NCI-H2029 (cell line): Measurements from ENCODE around the gene EDN2.

Experiments used
- DNase-seq: peaks from one replicate; lab custom pipeline; 2025; lab: John Stamatoyannopoulos, UW

Gene EDN2

DNA sequence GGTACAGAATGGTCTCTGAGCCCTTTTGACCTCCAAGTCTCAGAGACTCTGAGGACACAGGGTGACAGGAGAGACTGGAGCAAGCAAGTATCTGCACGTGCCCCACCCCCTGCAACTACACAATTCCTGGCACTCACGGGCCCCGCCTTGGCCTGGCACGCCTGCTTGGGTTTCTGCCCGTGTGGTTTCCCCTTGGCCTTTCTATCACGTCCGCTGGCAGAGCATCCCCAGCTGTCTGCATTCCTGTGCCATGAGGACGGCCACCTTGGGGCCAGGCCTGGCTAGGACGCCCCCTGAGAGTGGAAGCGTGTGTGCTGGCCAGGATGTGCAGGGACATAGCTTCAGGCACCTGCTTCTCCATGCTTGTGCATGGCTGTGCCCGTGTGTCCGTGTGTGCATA lies 14.3 kb upstream of the EDN2 start:
- DNase-seq: peak; percentile 98

DNA sequence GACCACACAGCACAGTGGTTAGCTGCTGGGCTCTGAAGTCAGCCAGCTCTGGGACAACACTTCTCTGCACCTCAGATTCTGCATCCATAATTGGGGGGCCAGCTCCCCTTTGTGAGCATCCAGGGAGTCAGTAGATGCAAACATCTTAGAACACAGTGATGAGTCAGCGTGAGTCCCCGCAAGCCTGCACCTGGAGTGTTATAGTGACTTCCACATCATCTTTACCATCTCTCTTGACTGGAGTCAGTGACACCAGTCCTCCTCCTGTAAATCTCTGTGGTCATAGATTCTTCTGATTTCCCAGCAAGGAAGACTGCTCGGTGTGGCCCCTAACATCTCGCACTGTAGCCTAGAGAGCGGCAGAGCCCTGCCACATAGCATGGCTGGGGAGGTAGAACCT lies 13.9 kb upstream of the EDN2 start:
- DNase-seq: no peak

DNA sequence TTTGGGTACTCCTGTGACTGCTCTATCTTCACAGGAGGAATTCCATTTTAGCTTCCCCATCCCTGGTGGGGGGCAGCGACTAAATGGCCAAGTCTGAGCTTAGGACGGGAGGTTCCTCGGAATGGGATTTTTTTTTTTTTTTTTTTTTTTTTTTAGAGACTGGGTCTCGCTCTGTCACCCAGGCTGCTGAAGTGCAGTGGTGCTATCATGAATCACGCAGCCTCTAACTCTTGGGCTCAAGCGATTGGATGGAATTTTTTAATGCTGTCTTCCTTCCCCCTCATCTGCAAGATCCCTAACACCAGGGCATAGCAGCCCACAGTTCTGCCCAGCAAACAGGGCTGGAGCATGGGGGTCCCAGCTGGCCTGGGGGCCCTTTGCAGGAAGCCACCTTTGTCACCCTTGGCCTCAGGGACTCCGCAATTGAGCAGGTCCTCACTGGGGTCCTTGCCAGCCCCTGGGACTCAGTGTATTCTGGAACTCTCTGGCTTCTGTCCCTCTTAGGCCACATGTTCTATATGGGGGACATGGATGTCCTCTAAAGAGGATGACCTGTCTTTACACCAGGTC lies 13.1 kb upstream of the EDN2 start:
- DNase-seq: no peak

DNA sequence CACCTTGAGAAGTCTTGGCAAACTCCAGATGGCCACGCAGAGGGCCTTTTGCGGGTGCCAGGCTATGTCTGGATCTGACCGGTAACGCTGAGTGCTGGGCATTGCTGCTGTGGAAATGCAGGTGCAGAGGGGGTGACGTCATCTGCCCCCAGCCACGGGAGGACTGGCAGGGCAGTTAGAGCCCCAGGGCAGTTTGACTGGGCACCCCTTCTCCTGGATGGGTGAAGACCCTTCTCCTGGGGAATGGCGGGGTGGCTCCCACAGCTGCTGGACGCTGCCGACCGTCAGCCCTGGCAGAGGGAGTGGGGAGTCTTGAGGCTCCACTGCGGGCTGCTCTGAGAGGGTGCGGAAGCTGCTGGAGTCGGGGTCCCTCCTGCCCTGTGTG lies 12.6 kb upstream of the EDN2 start:
- peak; percentile 96 for DNase-seq

DNA sequence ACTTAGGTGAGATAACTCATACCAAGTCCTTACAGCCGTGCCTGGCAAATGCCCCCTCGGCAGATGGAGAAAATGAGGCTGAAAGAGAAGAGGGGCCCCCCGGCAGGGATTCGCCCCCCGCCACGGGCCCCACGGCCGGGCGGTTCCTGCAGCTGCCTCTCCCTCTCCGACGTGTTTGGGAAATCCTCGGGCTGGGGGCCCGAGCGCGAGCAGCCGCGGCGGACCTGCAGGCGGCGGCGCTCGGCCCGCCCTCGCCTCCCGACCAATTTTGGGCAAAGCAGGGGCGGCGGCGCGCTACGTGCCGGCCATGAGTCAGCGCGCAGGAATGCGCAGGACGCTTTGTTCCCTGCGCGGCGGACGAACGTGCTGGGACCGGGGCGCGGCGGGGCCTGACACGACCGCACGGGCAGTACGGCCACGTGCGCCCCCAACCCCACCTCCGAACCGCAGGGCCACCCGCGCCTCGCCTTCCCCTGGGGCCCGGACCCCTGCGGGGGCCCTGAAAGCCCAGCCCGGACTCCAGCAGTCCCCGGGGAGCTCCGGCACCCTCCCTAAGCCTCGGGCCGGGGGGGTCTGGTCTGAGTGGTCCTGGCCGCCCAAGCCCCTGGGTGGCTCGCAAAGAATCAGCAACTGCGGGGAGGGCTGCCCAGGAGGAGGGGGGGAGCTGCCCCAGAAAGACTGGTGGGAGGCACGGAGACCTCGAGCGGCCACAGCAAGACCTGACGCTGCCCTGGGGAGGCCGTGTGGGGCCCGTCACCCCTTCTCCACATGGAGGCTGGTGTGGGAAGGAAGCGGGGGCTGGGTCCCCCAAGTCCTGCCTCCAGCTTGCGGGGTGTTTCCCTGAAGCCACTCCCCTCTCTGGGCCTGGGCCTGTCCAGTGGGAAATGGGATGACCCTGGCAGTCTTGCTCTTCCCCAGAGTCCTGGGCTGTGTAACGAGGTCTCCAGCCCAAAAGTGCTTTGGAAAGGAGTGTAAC lies 11.9 kb upstream of the EDN2 start:
- peak; percentile 90 for DNase-seq

DNA sequence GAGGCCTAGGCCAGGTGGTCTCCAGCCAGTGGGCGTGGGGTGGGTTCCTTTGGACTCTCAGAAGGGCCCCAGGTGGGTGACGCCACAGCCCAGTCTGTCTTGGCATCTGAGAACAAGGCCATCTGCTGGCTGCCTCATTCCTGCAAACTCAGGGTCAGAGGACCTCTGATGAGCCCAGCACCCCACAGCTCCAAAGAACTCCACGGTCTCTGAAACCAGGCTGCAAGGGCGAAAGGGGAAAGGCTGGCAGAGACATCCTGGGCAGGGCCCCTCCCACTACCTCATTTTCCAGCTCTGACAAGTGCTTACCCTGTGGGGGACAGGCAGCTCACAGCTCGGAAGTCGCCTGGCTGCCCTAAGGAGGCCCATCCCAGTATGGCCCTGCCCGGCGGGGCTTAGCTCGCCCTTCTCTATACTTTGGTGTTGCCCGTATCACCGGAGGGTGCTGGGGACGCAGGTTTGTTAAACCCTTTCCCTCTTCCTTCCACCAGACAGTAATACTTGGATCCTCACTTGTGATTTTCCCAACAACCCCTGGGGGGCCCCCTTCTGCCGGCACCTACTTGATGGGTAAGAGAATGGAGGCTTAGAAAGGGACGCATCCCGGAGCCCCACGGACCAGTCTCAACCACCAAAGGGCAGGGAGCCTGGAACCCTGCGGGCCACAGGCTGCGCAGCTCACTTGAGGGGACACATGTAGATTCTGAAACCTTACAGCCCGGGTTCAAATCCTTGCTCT lies 10.9 kb upstream of the EDN2 start:
- no peak for DNase-seq

DNA sequence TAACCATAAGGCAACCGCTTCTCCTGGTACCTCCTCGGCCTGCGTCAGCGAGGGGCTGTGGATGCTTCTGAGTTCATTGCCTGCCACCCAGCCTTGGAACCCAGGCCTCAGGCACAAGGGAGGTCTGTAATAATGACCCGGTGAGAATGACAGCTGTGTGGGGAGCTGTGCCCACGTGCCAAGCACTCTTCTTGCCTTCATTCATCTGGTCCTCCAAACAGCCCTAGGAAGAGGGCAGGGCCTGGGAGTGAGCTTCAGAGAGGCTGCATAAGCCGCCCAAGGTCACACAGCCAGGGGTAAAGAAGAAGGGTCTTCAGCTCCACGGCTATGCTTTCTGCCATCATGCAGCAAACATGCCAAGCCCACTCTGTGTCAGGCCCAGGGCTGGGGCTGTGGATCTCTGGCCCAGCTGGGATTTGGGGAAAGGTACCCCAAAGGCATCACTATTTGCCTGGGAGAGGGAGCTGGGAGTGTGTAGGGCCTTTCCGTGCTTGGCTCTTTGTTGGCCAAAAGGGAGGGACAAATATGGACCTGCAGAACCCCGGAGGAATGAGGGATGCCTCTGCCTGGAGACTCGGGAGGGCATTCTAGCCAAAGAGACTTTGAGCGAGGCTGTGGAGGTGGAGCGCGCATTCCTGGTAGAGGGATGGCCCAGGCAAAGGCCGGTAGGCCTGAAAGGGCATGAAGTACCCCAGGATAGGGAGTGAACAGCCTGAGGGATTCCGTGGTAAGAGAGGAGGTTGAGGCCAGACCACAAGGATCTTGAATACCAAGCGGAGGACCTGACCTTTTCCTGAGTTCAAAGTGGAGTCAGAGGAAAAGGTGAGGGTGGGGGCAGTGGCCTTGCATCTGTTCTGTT lies 10.1 kb upstream of the EDN2 start:
- no peak for DNase-seq

DNA sequence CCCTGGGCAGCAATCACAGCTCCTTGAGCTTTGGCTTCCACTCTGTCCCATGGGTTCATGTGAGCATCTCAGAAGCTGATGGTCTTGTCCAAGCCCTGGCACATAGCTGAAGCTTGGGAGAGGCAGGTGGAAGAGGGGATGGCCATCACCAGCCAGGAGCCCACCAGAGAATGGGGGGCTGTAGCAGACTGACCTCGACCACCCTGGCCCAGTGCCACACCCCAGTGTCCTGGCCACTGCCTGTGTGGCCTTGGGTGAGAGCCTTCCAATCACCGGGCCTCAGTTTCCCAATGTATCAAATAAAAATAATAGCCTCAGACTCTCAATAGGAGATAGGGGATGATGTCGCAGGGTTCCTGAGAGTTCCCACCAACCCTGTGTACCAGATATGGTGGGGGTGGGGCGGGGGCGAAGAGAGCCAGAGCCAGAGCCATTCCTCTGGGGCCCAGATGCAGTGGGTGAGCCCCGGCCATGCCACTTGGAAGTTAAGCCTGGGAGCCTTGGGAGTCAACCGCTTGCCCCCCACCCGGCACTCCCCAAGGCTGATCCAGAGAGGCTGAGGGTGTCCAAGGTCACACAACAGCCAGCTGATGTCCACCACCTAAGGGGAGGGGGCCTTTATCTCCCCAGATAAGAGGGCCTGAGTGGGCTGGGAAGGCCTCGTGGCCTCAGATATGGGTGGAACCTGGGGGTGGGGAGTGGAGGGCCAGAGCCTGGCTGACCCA lies 9.3 kb upstream of the EDN2 start:
- no peak for DNase-seq

DNA sequence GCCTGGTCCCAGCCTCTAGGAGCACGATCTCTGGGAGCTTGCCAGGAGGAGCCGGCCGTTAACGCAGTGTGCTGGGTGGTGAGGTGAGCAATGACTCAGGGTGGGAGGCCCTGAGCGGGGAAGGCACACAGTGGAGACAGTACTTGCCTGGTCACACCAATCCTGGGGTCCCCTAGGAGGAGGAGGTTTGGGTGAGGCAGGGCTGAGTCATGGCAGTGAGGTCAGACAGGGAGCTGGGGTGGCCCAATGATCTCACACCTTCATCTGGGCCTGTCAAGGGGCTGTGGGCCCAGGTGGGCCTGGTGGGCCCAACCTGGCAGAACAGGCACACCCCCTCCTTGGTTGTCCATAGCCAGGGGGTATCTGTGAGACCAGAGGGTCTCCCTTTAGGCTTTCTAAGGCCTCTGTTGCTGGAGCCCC lies 8.6 kb upstream of the EDN2 start:
- peak; percentile 53 for DNase-seq

DNA sequence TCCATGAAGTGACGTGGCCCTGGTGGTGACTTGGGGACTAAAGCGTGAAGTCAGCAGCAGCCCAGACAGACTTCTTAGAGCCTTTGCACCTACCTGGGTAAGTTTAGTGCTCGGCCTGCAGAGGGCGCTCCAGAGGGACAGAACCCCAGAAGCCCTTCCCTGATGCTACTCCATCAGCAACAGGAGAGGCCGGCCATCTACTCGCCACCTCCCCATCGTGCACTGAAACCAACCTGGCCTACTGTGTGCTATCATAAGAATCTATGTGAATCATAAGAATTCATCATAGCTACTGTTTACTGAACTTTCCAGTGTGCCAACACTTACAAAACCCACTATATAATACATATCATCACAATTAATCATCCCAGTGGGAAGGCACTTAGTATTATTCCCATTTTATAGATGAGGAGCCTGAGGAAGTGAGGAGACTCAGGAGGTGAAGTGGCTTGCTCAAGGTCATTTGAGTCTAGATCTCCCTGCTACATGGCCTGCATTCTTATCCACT lies 7.9 kb upstream of the EDN2 start:
- DNase-seq: peak; percentile 77

DNA sequence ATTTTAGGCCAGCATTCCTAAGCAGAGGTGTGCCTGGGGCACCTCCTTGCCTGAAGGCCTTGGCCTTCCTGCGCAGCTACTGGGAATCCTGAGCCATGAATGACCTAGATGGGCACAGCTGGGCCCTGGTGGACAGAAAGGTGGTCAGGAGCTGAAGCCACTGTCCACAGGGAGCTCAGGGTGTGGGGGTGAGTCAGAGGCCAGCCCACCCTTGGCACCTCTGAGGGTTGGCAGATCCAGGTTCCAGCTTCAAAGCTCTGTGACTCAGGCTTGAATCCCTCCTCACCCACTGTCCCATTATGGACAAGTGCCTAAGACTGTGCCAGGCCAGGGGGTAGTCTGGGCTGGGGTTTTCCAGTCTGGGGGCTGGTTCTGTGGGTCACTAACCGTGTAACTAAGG lies 6.4 kb upstream of the EDN2 start:
- no peak for DNase-seq

DNA sequence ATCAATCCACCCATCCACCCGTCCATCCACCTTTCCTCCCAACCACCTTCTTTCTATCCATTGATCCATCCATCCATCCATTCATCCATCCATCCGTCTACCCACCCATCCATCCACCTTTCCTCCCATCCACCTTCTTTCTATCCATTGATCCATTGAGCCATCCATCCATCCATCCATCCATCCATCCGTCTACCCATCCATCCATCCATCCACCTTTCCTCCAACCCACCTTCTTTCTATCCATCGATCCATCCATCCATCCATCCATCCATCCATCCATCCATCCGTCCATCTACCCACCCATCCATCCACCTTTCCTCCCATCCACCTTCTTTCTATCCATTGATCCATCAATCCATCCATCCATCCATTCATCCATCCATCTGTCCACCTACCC lies 5.1 kb upstream of the EDN2 start:
- no peak for DNase-seq

DNA sequence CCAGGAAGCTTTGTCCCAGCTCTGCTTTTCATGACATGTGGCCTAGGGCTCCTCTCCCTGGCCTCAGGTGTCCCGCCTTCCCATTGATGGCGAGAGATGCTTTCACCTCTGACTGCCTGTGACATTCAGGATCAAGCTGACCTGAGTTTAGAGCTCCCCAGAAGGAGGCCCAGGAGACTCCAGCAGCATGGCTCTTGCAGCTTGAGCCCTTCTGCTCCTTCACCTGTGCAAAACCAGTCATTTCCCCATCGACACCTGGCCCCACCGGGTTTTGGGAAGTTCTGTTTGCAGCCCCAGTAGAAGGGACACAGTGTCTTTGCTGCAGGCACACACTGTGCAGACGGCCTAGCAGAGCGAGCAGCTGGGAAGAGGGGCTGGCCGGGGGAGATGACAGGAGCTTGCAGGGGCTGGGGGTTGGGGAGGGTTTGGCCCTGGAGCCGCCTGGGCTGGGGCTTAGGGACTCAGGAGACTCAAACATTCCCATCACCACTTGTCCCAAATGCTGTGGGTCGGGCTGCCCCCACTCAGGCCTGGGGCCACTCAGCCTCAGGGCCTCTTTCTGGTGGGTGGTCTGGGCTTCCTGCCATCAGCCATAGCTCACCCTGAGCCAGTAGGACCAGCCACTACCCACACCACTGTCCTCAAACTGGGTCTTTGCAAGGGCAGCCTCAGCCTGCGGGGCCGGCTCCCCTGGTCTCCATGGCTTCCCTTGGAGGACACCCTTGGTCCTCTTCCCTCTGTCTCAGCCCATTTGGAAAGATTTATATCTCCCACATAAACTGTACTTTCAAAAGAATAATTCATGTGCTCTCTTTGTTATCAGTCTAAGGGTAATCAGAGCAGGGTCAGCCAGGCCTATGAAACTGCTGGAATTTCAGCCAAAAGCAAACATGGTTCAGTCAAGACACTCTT lies 3.8 kb upstream of the EDN2 start:
- no peak for DNase-seq

DNA sequence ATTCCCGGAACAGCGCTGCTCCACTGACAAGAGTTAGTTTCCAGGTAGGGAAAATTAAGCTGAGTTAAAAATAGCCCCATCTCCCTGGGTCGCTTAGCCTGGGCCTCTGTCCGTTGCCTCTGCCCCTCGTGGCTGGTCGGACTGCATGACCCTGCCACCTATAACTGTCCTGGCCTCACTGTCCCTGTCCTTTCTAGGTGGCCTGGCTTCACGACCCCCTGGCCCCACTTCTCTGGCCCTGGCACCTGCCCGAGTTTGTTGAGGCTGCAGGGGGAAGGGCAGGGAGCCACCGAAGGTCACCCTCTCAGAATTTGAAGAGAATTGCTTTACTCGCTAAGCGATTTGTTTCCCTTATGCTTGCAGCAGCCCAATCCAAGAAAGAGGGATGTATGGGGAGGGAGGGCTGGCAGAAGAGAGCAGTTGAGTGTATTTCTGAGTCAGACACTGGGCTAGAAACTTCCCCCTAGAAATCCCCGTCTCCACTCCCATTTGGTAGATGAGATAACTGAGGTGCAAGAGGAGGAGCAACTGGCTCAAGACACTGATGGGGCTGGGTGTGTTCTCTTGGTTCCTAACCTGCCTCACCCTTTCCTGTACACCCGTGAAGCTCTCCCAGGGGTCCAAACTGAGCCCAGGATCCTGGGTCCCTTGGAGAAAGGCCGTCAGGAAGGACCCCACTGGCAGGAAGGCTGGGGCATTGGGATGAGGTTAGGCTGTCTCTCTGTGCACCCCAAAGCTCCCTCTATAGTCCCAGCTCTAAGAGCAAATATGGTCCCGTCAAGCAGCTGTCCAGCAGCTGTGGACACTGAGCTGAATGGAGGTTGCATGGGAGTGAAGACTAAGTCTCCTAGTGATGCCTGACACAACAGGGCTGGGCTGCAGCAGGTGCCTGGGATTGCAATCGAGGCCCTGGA lies 2.9 kb upstream of the EDN2 start:
- DNase-seq: no peak

DNA sequence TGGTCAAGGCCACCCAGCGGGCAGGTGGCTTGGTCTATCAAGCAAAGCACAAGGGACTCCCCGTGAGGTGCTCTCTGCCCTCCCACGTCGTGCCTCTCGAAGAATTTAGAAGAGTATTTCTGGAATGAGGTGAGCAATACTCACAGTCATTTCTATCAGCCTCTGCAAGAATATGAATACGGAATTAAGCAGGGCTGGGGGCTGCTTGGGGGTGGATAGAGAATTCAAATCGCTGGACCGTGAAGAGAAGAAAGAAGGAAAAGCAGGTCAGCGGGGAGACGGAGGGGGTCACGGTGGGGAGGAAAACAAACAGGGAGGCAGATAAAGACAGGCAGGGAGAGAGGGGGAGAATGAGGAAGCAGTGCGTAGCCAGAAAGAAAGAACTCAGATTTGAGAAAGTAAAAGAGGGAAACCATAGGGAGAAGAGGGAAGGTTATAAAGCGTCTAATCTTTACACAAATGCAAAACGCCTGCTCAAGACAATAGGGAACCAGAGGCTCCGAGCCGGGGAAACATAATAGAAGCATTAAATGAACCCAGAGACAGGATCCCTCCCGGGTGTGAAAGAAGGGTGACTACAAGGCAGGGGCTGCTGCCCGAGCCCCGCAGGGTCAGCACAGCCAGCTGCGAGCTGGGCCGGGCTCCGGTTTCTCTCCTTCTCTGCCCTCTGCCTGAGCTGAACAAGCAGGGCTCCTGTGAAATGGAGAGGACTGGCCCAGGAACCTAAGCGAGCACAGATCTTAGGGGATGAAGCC lies 2.1 kb upstream of the EDN2 start:
- no peak for DNase-seq

DNA sequence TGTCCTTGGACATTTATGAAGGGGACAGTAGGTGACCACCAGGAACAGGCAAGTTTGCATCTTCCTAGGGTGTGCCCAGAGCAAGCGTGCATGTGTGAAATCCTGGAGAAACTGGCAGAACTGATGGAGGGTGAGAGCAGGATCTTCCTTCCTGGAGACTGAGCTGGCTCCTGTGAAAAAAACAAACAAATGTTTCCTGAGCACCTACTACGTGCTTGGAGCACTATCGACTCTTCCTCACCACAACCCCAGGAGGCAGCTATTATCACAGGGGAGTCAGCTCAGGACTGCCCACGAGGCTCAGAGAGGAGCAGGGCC lies 1.5 kb upstream of the EDN2 start:
- no peak for DNase-seq

DNA sequence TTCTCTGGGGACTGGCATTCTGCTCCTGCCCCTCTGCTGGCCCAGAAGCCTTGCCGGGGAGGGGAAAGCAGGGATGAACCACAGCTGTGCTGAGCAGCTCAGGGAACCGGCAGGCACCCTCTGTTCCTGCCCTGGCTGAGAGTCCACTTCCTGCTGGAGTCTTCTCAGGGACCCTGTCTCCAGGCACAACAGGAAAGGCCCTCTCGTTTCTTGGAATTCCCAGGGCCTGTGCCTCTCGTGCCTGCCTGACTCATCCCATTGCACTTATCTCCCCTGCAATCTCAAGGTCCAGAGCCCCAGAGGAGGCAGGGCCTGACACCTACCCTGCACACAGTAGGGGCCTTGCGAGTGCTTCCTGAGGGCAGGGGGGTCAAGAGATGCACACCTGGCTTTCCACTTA lies 1.1 kb upstream of the EDN2 start:
- DNase-seq: peak; percentile 82

DNA sequence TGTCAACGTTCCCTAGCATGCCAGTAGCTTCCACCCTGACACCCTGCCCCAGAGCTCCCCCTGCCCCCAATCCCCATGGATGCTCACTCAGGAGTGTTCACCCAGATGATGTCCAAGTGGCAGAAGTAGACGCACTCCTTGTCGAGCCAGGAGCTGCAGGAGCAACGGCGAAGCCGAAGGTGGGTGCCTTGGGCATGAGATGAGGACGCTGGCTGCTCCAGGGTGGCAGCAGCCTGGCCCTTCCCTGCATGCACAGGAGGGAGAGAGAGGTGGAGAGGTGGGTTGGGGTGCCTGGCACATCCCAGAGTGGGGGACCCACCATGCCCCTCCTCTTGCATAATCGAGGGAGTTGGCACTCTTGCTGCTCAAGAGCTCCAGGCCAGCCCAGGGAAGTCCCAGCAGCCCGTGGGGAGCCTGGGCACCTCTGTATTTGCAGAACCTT lies 502 bp downstream of the EDN2 start:
- no peak for DNase-seq
